IPS-NIHi11 (cell line): ENCODE data around the gene XYLT1.

Experiments used
- DNase-seq: peaks from one replicate; pipeline ENCODE4 v3.0.0; 2012; ENCODE audit warnings: mixed read lengths, low spot score

XYLT1 gene

GRCh38 chr16:17357307-17358062, 113.3 kb downstream of the XYLT1 start:
- no peak for DNase-seq

- DNase-seq: no peak
Measured at GRCh38 chr16:17356243-17356933, 114.4 kb downstream of the XYLT1 start.

- no peak for DNase-seq
Measured at GRCh38 chr16:17354685-17355084, 116.1 kb downstream of the XYLT1 start.

- DNase-seq: no peak
Measured at GRCh38 chr16:17354141-17354601, 116.6 kb downstream of the XYLT1 start.

GRCh38 chr16:17353561-17353960, 117.2 kb downstream of the XYLT1 start:
- no peak for DNase-seq

GRCh38 chr16:17351441-17352035, 119.2 kb downstream of the XYLT1 start:
- DNase-seq: no peak

- DNase-seq: no peak
Measured at GRCh38 chr16:17350207-17350606, 120.6 kb downstream of the XYLT1 start.

- DNase-seq: no peak
Measured at GRCh38 chr16:17348826-17349225, 121.9 kb downstream of the XYLT1 start.

GRCh38 chr16:17348042-17348783, 122.5 kb downstream of the XYLT1 start:
- DNase-seq: no peak

GRCh38 chr16:17347624-17348023, 123.1 kb downstream of the XYLT1 start:
- DNase-seq: no peak

- DNase-seq: no peak
Measured at GRCh38 chr16:17346621-17347569, 123.9 kb downstream of the XYLT1 start.

- DNase-seq: no peak
Measured at GRCh38 chr16:17345043-17345442, 125.7 kb downstream of the XYLT1 start.

GRCh38 chr16:17343728-17344127, 127.0 kb downstream of the XYLT1 start:
- DNase-seq: no peak

- DNase-seq: no peak
Measured at GRCh38 chr16:17343028-17343427, 127.7 kb downstream of the XYLT1 start.

- no peak for DNase-seq
Measured at GRCh38 chr16:17342031-17342430, 128.7 kb downstream of the XYLT1 start.

GRCh38 chr16:17340804-17341203, 130.0 kb downstream of the XYLT1 start:
- no peak for DNase-seq

GRCh38 chr16:17339764-17340541, 130.8 kb downstream of the XYLT1 start:
- DNase-seq: no peak

- DNase-seq: no peak
Measured at GRCh38 chr16:17338244-17338643, 132.5 kb downstream of the XYLT1 start.

GRCh38 chr16:17336530-17336900, 134.2 kb downstream of the XYLT1 start:
- DNase-seq: no peak

- DNase-seq: no peak
Measured at GRCh38 chr16:17335826-17336529, 134.8 kb downstream of the XYLT1 start.
